HG03354 (cell line): ENCODE data around the gene PPP4R3C.
A peak's percentile ranks its signal among the peaks of the same experiment; 100 is the strongest.
"Not testable (repeated sequence)": the region's sequence is repeated elsewhere in the genome, so short reads cannot be mapped to it uniquely, and the experiment has no call there.

Experiments
- ATAC-seq: cut with Tn5 transposase; IDR thresholded peaks from one replicate; pipeline ENCODE4 v1.9.1; 2021; ENCODE audit warnings: mild to moderate bottlenecking; ENCODE audit not compliant: unreplicated experiment, poor library complexity, severe bottlenecking

The PPP4R3C gene

GRCh38 chrX:27463187-27463586 is at the start of gene PPP4R3C:
PPP4R3C (minus strand) TSS chrX:27463341; CDS start chrX:27463296, 45 bp downstream.
- no peak for ATAC-seq

- no peak for ATAC-seq
These were observed 28.3 kb upstream of the PPP4R3C start for GRCh38 chrX:27491397-27491796.

DNA sequence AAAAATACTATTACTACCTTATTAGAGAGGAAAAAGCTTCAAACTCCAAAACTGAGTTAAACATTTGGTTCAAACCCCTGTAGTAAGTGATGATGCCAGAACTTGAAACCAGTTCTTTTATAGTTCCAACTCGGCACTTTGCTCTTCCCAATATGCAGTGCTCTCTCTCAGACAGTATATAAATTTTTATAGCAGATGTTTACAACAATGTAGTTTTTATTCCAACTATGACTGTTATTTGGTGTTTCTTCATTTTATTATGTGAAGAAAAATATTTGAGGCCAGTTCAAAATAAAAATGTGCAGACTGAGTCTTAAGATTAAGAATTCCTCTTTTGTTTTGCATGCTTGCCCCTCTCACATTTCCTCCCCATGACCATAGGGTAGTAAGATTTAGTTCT is 2.9 kb upstream of the PPP4R3C start:
- no peak for ATAC-seq

DNA sequence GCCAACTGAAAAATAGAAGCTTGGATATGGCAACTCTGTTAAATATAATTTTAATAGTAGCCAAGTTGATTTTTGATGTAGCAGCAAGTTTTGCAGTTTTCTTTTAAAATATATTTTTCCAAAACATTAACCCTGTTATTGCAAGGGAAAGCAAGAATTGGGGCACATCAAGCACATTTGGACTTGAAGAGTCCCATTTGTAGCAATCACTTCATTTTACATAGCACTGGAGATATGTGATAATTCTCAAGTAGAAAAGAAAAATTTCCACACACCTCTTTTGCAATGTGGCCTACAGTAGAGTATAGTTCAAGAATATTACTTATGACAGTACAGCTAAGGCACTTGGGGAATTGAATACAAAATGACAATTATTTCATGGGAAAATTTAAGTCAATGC is 1.9 kb upstream of the PPP4R3C start:
- no peak for ATAC-seq

DNA sequence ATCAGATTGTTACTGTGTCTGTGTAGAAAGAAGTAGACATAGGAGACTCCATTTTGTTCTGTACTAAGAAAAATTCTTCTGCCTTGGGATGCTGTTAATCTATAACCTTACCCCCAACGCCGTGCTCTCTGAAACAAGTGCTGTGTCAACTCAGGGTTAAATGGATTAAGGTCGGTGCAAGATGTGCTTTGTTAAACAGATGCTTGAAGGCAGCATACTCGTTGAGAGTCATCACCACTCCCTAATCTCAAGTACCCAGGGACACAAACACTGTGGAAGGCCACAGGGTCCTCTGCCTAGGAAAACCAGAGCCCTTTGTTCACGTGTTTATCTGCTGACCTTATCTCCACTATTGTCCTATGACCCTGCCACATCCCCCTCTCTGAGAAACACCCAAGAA is 4.0 kb downstream of the PPP4R3C start:
- not testable (repeated sequence) for ATAC-seq

GRCh38 chrX:27458544-27458943 is 4.6 kb downstream of the PPP4R3C start:
- not testable (repeated sequence) for ATAC-seq

- no peak for ATAC-seq
These were observed 11.8 kb downstream of the PPP4R3C start for GRCh38 chrX:27451324-27451723.

GRCh38 chrX:27446423-27446822 is 16.7 kb downstream of the PPP4R3C start:
- ATAC-seq = no peak

DNA sequence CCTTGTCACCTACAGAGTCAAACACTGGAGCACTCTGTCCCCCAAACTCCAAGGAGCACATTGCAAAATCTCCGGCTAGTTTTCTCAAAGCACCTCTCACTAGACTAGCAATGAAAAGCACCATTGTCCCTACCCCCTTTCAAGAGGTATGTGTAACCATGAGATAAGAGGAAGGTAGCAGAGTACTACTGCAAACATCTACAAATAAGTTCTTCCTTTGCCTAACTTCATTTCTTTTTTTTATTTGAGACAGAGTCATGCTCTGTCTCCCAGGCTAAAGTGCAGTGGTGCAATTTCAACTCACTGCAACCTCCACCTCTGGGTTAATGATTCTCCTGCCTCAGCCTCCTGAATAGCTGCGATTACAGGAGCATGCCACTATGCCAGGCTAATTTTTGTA is 17.7 kb downstream of the PPP4R3C start:
- ATAC-seq = no peak

- peak; percentile 74 for ATAC-seq
These were observed 18.8 kb downstream of the PPP4R3C start for GRCh38 chrX:27444093-27444908.

- not testable (repeated sequence) for ATAC-seq
These were observed 20.7 kb downstream of the PPP4R3C start for GRCh38 chrX:27442392-27442791.

DNA sequence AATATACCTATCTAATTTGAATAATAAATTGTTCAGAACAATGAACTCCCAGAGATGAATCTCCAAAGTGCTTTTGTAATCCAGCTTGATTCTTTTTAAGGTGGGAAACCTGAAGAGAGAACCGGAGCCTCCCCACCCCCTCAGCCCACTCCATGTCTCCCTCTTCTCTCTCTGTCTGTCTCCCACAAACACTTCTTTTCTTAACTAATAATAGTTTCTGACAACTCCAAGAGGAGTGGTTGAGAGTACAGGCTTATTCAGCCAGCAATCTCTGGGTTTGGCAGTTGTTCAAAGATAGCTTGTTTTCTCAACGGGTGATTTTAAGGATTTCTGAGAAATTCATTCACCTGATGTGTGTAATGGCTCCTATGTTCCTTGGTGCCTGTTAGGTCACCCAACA is 23.4 kb downstream of the PPP4R3C start:
- ATAC-seq = no peak

DNA sequence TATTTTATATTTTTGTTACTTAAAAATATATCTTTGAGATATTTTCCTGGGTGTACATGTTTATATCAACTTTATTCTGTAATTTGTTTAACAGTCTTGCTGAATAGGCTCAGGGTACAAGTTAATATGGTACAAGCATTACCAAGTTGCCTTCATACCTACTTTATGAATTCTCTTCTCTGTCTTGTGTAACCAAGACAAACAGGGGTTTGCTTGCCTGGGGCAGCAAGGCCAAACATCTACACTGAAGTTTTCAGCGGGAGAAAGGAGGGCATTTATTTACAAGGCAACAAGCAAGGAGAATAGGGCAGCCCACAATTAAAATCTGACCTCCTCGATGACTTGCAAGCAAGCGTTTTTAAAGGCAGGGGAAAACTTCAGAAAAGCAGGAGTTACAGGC is 24.2 kb downstream of the PPP4R3C start:
- ATAC-seq = no peak

GRCh38 chrX:27435031-27435430 is 28.1 kb downstream of the PPP4R3C start:
- ATAC-seq = no peak
